ENCODE results near the gene ABCA4. TPM values are rescaled to one million over a fixed set of nuclear protein-coding genes. Genes with fewer than 3 reads are reported as not detected.

The ABCA4 gene
- total RNA-seq, 1 experiment from 2014 or later = 1.5 TPM

DNA sequence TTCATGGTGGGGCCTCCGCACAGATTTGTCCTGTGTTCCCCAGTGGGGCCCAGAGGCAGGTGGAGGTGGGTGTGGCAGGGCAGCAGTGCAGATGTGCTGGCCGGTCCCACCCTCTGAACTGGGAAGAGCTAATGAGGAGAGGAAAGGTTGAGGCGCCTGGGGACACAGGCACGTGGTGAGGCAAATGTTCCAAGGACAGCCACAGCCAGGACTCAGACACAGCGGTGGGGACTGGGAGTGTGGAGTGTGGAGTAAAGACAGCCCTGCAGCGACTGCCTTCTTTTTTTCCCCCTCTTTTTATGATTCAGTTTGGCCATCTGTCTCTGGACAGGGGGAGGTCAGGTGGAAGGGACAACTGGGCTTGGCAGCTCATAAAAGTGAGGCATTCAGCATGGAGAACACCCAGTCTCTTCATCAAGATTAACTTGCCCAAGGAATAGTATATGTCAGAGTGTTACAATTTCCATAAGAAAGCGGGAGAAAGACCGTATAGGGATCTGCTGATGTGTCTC is 107.5 kb downstream of the ABCA4 start:
- DNase-seq (ENCODE audit: low read depth, low spot score) (no peak), ATAC-seq (no peak)
- no peak overlapping the region for H3K4me3 ChIP-seq (ENCODE audit: low read depth in 2 of 2, low read length in 2 of 2)
- in situ Hi-C loops (cut with HindIII; ENCODE audit: low pct_unique_long_range_greater_than_20kb, low sequenced_read_pairs) = no loop called here
- no peaks in the 10 kb centered on the region for H3K4me1 ChIP-seq (ENCODE audit: control insufficient read depth, insufficient read depth, low read length)
- CTCF ChIA-PET = interaction anchor here (0.6 to 0.7 kb wide), 2 partner anchors 32 to 1211 kb away, joined by 3 to 5 read pairs; no protein-coding TSS in a partner anchor
- POLR2A ChIA-PET = no interaction called here
- TF ChIP-seq POLR2AphosphoS5 (IDR thresholded peaks at IDR 0.05; ENCODE audit: low read depth, low read length) (no peak), SIN3A (IDR thresholded peaks at IDR 0.05; ENCODE audit: borderline replicate concordance, insufficient read depth, low read depth, low read length) (no peak), TCF7L2 (IDR thresholded peaks at IDR 0.05; ENCODE audit: low read depth, low read length) (no peak)
- TF ChIP-seq, protein P1, sequence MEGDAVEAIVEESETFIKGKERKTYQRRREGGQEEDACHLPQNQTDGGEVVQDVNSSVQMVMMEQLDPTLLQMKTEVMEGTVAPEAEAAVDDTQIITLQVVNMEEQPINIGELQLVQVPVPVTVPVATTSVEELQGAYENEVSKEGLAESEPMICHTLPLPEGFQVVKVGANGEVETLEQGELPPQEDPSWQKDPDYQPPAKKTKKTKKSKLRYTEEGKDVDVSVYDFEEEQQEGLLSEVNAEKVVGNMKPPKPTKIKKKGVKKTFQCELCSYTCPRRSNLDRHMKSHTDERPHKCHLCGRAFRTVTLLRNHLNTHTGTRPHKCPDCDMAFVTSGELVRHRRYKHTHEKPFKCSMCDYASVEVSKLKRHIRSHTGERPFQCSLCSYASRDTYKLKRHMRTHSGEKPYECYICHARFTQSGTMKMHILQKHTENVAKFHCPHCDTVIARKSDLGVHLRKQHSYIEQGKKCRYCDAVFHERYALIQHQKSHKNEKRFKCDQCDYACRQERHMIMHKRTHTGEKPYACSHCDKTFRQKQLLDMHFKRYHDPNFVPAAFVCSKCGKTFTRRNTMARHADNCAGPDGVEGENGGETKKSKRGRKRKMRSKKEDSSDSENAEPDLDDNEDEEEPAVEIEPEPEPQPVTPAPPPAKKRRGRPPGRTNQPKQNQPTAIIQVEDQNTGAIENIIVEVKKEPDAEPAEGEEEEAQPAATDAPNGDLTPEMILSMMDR (IDR thresholded peaks at IDR 0.05) = no peak
- TF ChIP-seq, protein P2, sequence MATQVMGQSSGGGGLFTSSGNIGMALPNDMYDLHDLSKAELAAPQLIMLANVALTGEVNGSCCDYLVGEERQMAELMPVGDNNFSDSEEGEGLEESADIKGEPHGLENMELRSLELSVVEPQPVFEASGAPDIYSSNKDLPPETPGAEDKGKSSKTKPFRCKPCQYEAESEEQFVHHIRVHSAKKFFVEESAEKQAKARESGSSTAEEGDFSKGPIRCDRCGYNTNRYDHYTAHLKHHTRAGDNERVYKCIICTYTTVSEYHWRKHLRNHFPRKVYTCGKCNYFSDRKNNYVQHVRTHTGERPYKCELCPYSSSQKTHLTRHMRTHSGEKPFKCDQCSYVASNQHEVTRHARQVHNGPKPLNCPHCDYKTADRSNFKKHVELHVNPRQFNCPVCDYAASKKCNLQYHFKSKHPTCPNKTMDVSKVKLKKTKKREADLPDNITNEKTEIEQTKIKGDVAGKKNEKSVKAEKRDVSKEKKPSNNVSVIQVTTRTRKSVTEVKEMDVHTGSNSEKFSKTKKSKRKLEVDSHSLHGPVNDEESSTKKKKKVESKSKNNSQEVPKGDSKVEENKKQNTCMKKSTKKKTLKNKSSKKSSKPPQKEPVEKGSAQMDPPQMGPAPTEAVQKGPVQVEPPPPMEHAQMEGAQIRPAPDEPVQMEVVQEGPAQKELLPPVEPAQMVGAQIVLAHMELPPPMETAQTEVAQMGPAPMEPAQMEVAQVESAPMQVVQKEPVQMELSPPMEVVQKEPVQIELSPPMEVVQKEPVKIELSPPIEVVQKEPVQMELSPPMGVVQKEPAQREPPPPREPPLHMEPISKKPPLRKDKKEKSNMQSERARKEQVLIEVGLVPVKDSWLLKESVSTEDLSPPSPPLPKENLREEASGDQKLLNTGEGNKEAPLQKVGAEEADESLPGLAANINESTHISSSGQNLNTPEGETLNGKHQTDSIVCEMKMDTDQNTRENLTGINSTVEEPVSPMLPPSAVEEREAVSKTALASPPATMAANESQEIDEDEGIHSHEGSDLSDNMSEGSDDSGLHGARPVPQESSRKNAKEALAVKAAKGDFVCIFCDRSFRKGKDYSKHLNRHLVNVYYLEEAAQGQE (IDR thresholded peaks at IDR 0.05; ENCODE audit: insufficient read depth in 1 of 2, low read depth in 2 of 2, low read length in 1 of 2) = no peak
- BruUV-seq (replicated peaks) = no TSS peak
- H3K36me3 ChIP-seq (ENCODE audit: control insufficient read depth, insufficient read depth, low read length) = no peaks in the 10 kb centered on the region
- no peaks in the 10 kb centered on the region for H3K27me3 ChIP-seq (ENCODE audit: control insufficient read depth, insufficient read depth, low read length)
- H3K27ac ChIP-seq (ENCODE audit: low read length) = no peak overlapping the region
- H3K9me3 ChIP-seq (ENCODE audit: control insufficient read depth, insufficient read depth, low read depth, low read length) = no peaks in the 10 kb centered on the region
- intact Hi-C loops (cut with micrococcal nuclease; ENCODE audit: unreplicated experiment) = no loop called here

DNA sequence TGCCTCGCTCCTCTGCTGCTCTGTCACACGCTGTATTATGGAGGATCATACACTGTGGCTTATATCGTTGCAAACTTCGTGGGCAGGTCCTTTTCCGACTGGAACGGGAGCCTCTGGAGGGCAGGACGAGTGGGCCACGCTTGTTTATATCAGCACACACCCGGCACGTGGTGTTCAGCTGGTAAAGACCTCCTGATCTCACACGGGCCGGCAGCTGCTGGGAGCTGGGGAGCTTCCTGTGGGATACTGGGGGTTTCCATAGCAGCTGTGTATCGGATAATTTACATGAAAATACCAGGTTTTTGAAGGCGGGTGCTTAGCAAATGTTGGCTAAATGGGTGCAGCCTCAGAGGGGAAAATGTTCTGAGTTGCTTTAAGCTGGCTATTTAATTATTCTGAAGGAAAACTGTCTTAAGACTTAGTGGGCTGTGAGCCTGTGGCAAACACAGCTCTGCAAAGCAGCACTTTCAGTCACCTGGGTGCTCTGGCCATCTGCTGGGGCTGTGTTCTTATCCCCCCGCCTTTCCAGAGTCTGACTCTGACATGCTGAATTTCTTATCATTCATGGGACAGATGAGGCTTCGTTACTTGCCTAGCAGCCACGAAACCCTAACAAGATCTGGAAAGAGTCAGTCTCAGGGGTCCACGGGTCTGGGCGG is 108.1 kb downstream of the ABCA4 start:
- ATAC-seq = no peak
- H3K36me3 ChIP-seq (ENCODE audit: control insufficient read depth, insufficient read depth, low read length) = no peaks in the 10 kb centered on the region
- in situ Hi-C loops (cut with HindIII; ENCODE audit: low pct_unique_long_range_greater_than_20kb, low sequenced_read_pairs) = no loop called here
- H3K27me3 ChIP-seq (ENCODE audit: control insufficient read depth, insufficient read depth, low read length) = no peaks in the 10 kb centered on the region
- intact Hi-C loops (cut with micrococcal nuclease; ENCODE audit: unreplicated experiment) = no loop called here
- H3K9me3 ChIP-seq (ENCODE audit: control insufficient read depth, insufficient read depth, low read depth, low read length) = no peaks in the 10 kb centered on the region
- TF ChIP-seq, protein P2 (IDR thresholded peaks at IDR 0.05; ENCODE audit: insufficient read depth in 1 of 2, low read depth in 2 of 2, low read length in 1 of 2) = no peak
- no peak overlapping the region for H3K4me3 ChIP-seq (ENCODE audit: low read depth in 2 of 2, low read length in 2 of 2)
- H3K4me1 ChIP-seq (ENCODE audit: control insufficient read depth, insufficient read depth, low read length) = no peaks in the 10 kb centered on the region
- no peak overlapping the region for H3K27ac ChIP-seq (ENCODE audit: low read length)
- ChIA-PET POLR2A (no interaction called here), CTCF (no interaction called here)
- BruUV-seq (replicated peaks) = no TSS peak
- no peak for DNase-seq (ENCODE audit: low read depth, low spot score)

All from Panc1 (cell line).